HepG2 (cell line): Measurements from ENCODE around the gene SLCO4A1. TPM values are rescaled to one million over a fixed set of nuclear protein-coding genes. Genes with fewer than 3 reads are reported as not detected.

Source experiments
- AGO1 ChIP-seq: fragments of 200-400 bp; formaldehyde crosslinking; IDR thresholded peaks from 2 replicates; pipeline ENCODE4 v1.6.1; 2017; ENCODE audit warnings: mild to moderate bottlenecking, low read depth, low read length, moderate library complexity; ENCODE audit not compliant: poor library complexity, severe bottlenecking
- CC2D1A ChIP-seq: sonication (generic); formaldehyde crosslinking; IDR thresholded peaks from 2 replicates; pipeline ENCODE4 v1.8.1; 2023; ENCODE audit warnings: mild to moderate bottlenecking, missing genetic modification reagents
- ELF4 ChIP-seq: sonication (generic); formaldehyde crosslinking; IDR thresholded peaks from 2 replicates; pipeline ENCODE4 v1.5.0; 2020; ENCODE audit warnings: missing genetic modification reagents, mild to moderate bottlenecking, moderate library complexity, borderline replicate concordance
- ETV5 ChIP-seq: IDR thresholded peaks from 2 replicates; pipeline ENCODE4 v1.6.1; 2018; ENCODE audit warnings: missing biosample characterization, missing genetic modification reagents, inconsistent platforms, borderline replicate concordance
- FOXJ3 ChIP-seq: sonication (generic); formaldehyde crosslinking; IDR thresholded peaks from 2 replicates; pipeline ENCODE4 v1.4.0; 2020; ENCODE audit warnings: missing genetic modification reagents, mild to moderate bottlenecking, borderline replicate concordance
- ISX ChIP-seq: sonication (generic); formaldehyde crosslinking; conservative IDR thresholded peaks from 2 replicates; pipeline ENCODE4 v1.5.0; 2020; ENCODE audit warnings: missing genetic modification reagents
- KDM2A ChIP-seq: sonication (generic); formaldehyde crosslinking; IDR thresholded peaks from 2 replicates; pipeline ENCODE4 v1.4.0; 2020; ENCODE audit warnings: low read depth, missing genetic modification reagents, borderline replicate concordance
- RXRB ChIP-seq: IDR thresholded peaks from 2 replicates; pipeline ENCODE4 v1.6.1; 2016; ENCODE audit warnings: borderline replicate concordance, missing genetic modification reagents, missing compliant biosample characterization
- ZNF205 ChIP-seq: IDR thresholded peaks from 2 replicates; pipeline ENCODE4 v1.6.1; 2018; ENCODE audit warnings: missing biosample characterization, missing genetic modification reagents
- ZNF234 ChIP-seq: sonication (generic); formaldehyde crosslinking; conservative IDR thresholded peaks from 2 replicates; pipeline ENCODE4 v1.5.1; 2020; ENCODE audit warnings: mild to moderate bottlenecking, missing genetic modification reagents
- ZNF253 ChIP-seq: sonication (generic); formaldehyde crosslinking; IDR thresholded peaks from 2 replicates; pipeline ENCODE4 v1.8.0; 2022; ENCODE audit warnings: mild to moderate bottlenecking, missing genetic modification reagents, borderline replicate concordance
- ZNF460 ChIP-seq: sonication (generic); formaldehyde crosslinking; IDR thresholded peaks from 2 replicates; pipeline ENCODE4 v1.5.1; 2020; ENCODE audit warnings: missing genetic modification reagents, mild to moderate bottlenecking, borderline replicate concordance
- ZNF609 ChIP-seq: sonication (generic); formaldehyde crosslinking; IDR thresholded peaks from 2 replicates; pipeline ENCODE4 v1.4.0; 2020; ENCODE audit warnings: mild to moderate bottlenecking, missing genetic modification reagents, borderline replicate concordance
- ZNF761 ChIP-seq: sonication (generic); formaldehyde crosslinking; conservative IDR thresholded peaks from 2 replicates; pipeline ENCODE4 v1.4.0; 2020; ENCODE audit warnings: mild to moderate bottlenecking, missing genetic modification reagents
- polyA plus RNA-seq, 8 experiments: library from polyadenylated mRNA; depleted of rRNA in 3 of 8; stranded (reverse) in 7 of 8; unstranded in 1 of 8; fragments of >200 nt; fragmentation: Illumina TruSeq in 4 of 8; extraction: Trizol in 4 of 8; gene quantifications; 2 replicates each; pipeline versions ENCODE4 v1.2.1 to v1.2.3, GENCODE V29; 2011 to 2016; ENCODE audit warnings: low read depth in 4 of 8, missing spikeins in 1 of 8, mixed read lengths in 1 of 8; ENCODE audit not compliant: insufficient read depth in 1 of 8
- total RNA-seq, 5 experiments: library from RNA; depleted of rRNA; stranded (reverse); fragments of >200 nt; fragmentation: Illumina TruSeq; extraction: Trizol; gene quantifications; 2 replicates each; pipeline ENCODE4 v1.2.3, GENCODE V29; 2016; ENCODE audit warnings: low read depth in 1 of 5
- TF ChIP-seq, protein P1 (sequence below): sonication (generic); formaldehyde crosslinking; conservative IDR thresholded peaks from 2 replicates; pipeline ENCODE4 v1.8.1; 2023; ENCODE audit warnings: missing genetic modification reagents
- TF ChIP-seq, protein P2 (sequence below): IDR thresholded peaks from 2 replicates; pipeline ENCODE4 v1.6.1; 2016; ENCODE audit warnings: mild to moderate bottlenecking

Gene SLCO4A1
- total and polyA plus RNA-seq, 2 of the 13 experiments (the other 11 are each of a cell fraction or from before 2014, with no cell fraction given) = 55.5 to 112 TPM

DNA sequence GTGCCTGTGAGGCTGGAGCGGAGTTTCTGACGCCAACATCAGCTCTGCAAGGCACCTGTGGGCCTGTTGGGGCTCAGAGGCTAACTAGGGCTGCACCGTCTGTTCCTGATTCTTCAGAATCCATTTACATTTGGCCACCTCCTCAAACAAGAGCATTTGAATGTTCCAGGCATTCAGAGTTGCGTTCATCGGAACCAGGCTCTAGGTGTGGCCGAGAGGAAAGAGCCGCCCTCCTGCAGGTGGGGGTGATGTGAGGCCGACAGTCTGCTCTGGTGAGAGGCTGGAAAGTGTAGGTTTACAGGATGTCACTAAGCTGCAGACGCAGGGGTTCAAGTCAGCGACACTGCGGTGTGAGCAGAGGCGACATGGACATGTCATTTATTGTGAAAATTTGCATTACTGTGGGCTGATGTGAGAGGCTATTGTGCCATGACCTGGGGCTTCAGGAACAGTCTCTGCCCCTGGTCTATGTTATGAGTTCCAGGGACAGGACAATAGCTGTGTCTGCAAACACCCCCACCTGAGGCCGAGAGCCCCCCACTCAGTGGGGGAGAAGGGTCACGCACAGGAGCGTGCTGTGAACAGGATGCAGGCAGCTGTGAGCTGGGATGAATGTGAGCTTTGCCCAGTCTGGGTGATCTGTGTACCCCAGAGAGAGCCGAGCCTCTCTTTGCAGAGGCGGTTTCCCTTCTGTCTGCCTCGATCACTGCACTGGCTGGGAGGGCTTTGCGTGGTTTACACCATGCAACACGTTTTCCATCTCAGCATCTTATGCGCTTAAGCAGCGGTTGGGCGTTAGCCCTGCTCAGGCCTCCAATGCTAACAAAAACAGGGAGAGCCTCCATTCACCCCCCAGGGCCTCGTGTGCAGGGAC, 21.1 kb downstream of the SLCO4A1 start (continued):
- TF ChIP-seq, protein P1, sequence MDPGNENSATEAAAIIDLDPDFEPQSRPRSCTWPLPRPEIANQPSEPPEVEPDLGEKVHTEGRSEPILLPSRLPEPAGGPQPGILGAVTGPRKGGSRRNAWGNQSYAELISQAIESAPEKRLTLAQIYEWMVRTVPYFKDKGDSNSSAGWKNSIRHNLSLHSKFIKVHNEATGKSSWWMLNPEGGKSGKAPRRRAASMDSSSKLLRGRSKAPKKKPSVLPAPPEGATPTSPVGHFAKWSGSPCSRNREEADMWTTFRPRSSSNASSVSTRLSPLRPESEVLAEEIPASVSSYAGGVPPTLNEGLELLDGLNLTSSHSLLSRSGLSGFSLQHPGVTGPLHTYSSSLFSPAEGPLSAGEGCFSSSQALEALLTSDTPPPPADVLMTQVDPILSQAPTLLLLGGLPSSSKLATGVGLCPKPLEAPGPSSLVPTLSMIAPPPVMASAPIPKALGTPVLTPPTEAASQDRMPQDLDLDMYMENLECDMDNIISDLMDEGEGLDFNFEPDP (CRISPR knock-in tag) = no peak
- TF ChIP-seq, protein P2, sequence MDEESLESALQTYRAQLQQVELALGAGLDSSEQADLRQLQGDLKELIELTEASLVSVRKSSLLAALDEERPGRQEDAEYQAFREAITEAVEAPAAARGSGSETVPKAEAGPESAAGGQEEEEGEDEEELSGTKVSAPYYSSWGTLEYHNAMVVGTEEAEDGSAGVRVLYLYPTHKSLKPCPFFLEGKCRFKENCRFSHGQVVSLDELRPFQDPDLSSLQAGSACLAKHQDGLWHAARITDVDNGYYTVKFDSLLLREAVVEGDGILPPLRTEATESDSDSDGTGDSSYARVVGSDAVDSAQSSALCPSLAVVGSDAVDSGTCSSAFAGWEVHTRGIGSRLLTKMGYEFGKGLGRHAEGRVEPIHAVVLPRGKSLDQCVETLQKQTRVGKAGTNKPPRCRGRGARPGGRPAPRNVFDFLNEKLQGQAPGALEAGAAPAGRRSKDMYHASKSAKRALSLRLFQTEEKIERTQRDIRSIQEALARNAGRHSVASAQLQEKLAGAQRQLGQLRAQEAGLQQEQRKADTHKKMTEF = peak; percentile 16; the same call in 1 of the 2 replicates
- TF ChIP-seq FOXJ3 (no peak), ISX (CRISPR knock-in tag) (no peak), CC2D1A (CRISPR knock-in tag) (no peak), KDM2A (no peak; the same call in none of the 2 replicates), RXRB (CRISPR knock-in tag) (no peak; the same call in 1 of the 2 replicates), ELF4 (no peak), ZNF234 (CRISPR knock-in tag) (no peak), ZNF460 (CRISPR knock-in tag) (no peak), AGO1 (peak; percentile 21), ZNF609 (CRISPR knock-in tag) (peak; percentile 71; the same call in 1 of the 2 replicates), ETV5 (CRISPR knock-in tag) (peak; percentile 62; the same call in 1 of the 2 replicates), ZNF205 (CRISPR knock-in tag) (peak; percentile 52; the same call in 1 of the 2 replicates), ZNF761 (CRISPR knock-in tag) (no peak), ZNF253 (CRISPR knock-in tag) (no peak)
